SK-N-MC (cell line): ENCODE results near the gene ARRDC3.

Source experiments
- EZH2 ChIP-seq: fragments of 200-600 bp; sonication (generic); IDR thresholded peaks from one replicate; pipeline ENCODE4 v1.6.1; 2017; ENCODE audit warnings: antibody characterized with exemption
- POLR2AphosphoS5 ChIP-seq: IDR thresholded peaks from 2 replicates; pipeline ENCODE4 v1.6.1; 2012; ENCODE audit warnings: mild to moderate bottlenecking, low read depth, low read length, borderline replicate concordance

DNA sequence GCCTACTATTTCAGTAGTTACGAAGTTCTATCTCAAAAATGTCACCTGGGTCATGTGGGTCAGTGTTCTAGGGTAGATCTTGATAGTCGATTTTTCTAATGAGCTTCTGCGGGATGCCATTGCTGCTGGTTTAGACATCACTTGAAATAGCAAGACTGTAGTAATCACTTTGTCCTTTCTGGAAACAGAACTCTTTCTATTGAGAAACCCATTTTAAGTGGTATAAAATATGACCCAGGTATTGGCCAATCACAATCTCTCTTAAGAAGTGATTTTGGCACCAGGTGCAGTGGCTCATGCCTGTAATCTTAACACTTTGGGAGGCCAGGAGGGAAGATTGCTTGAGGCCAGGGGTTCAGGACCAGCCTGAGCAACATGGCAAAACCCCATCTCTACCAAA, 17.6 kb downstream of the ARRDC3 start:
- no peak for TF ChIP-seq POLR2AphosphoS5
- TF ChIP-seq EZH2: no peak
